HEK293 (cell line): ENCODE measurements around the gene TMEM151B.

ENCODE experiments used
- EGR2 ChIP-seq: fragments of 450-650 bp; formaldehyde crosslinking; IDR thresholded peaks from 2 replicates; pipeline ENCODE4 v1.5.1; 2016; ENCODE audit warnings: low read depth, missing biosample characterization, missing genetic modification characterization
- GLIS1 ChIP-seq: fragments of 450-650 bp; formaldehyde crosslinking; IDR thresholded peaks from 2 replicates; pipeline ENCODE4 v1.5.1; 2016; ENCODE audit warnings: missing biosample characterization, missing genetic modification characterization
- HOXC10 ChIP-seq: sonication (generic); formaldehyde crosslinking; IDR thresholded peaks from 2 replicates; pipeline ENCODE4 v1.8.1; 2023; ENCODE audit warnings: mild to moderate bottlenecking, missing genetic modification reagents
- HOXD13 ChIP-seq: sonication (generic); formaldehyde crosslinking; IDR thresholded peaks from 2 replicates; pipeline ENCODE4 v1.8.0; 2022; ENCODE audit warnings: missing genetic modification reagents, borderline replicate concordance
- IKZF3 ChIP-seq: fragments of 450-650 bp; IDR thresholded peaks from 2 replicates; pipeline ENCODE4 v1.5.0; 2018; ENCODE audit warnings: missing biosample characterization, mild to moderate bottlenecking, missing genetic modification characterization, moderate library complexity
- KLF16 ChIP-seq: fragments of 450-650 bp; formaldehyde crosslinking; IDR thresholded peaks from 2 replicates; pipeline ENCODE4 v1.5.1; 2017; ENCODE audit warnings: missing biosample characterization, missing genetic modification characterization
- OSR2 ChIP-seq: fragments of 450-650 bp; formaldehyde crosslinking; IDR thresholded peaks from 2 replicates; pipeline ENCODE4 v1.5.1; 2016; ENCODE audit warnings: missing biosample characterization, missing genetic modification characterization
- SCRT2 ChIP-seq: fragments of 450-650 bp; formaldehyde crosslinking; IDR thresholded peaks from 2 replicates; pipeline ENCODE4 v1.5.1; 2016; ENCODE audit warnings: missing biosample characterization, missing genetic modification characterization
- SP3 ChIP-seq: fragments of 450-650 bp; formaldehyde crosslinking; IDR thresholded peaks from 2 replicates; pipeline ENCODE4 v1.5.1; 2016; ENCODE audit warnings: missing biosample characterization, missing genetic modification characterization
- SP7 ChIP-seq: fragments of 450-650 bp; formaldehyde crosslinking; IDR thresholded peaks from 2 replicates; pipeline ENCODE4 v1.5.1; 2016; ENCODE audit warnings: missing biosample characterization, missing genetic modification characterization
- ZBTB1 ChIP-seq: fragments of 450-650 bp; formaldehyde crosslinking; IDR thresholded peaks from 2 replicates; pipeline ENCODE4 v1.5.1; 2016; ENCODE audit warnings: missing biosample characterization, missing genetic modification characterization
- ZBTB7A ChIP-seq: fragments of 450-650 bp; formaldehyde crosslinking; IDR thresholded peaks from 2 replicates; pipeline ENCODE4 v1.5.1; 2016; ENCODE audit warnings: low read depth, missing biosample characterization, missing genetic modification characterization
- ZBTB8A ChIP-seq: fragments of 450-650 bp; formaldehyde crosslinking; IDR thresholded peaks from 2 replicates; pipeline ENCODE4 v1.5.1; 2016; ENCODE audit warnings: missing biosample characterization, missing genetic modification characterization
- ZNF114 ChIP-seq: fragments of 450-650 bp; formaldehyde crosslinking; IDR thresholded peaks from 2 replicates; pipeline ENCODE4 v1.5.0; 2017; ENCODE audit warnings: missing biosample characterization, missing genetic modification characterization
- ZNF121 ChIP-seq: fragments of 450-650 bp; formaldehyde crosslinking; IDR thresholded peaks from 2 replicates; pipeline ENCODE4 v1.5.1; 2016; ENCODE audit warnings: missing biosample characterization, missing genetic modification characterization
- ZNF138 ChIP-seq: fragments of 450-650 bp; formaldehyde crosslinking; IDR thresholded peaks from 2 replicates; pipeline ENCODE4 v1.5.1; 2016; ENCODE audit warnings: missing biosample characterization, missing genetic modification characterization, borderline replicate concordance
- ZNF140 ChIP-seq: fragments of 450-650 bp; formaldehyde crosslinking; IDR thresholded peaks from 2 replicates; pipeline ENCODE4 v1.5.1; 2016; ENCODE audit warnings: missing biosample characterization, missing genetic modification characterization
- ZNF23 ChIP-seq: fragments of 450-650 bp; formaldehyde crosslinking; IDR thresholded peaks from 2 replicates; pipeline ENCODE4 v1.5.1; 2016; ENCODE audit warnings: missing biosample characterization, missing genetic modification characterization, borderline replicate concordance
- ZNF335 ChIP-seq: fragments of 450-650 bp; formaldehyde crosslinking; conservative IDR thresholded peaks from 2 replicates; pipeline ENCODE4 v1.5.1; 2016; ENCODE audit warnings: missing biosample characterization, missing genetic modification characterization
- ZNF37A ChIP-seq: fragments of 450-650 bp; IDR thresholded peaks from 2 replicates; pipeline ENCODE4 v1.5.1; 2018; ENCODE audit warnings: missing biosample characterization, missing genetic modification characterization
- ZNF391 ChIP-seq: fragments of 450-650 bp; formaldehyde crosslinking; IDR thresholded peaks from 2 replicates; pipeline ENCODE4 v1.5.1; 2016; ENCODE audit warnings: low read depth, missing biosample characterization, missing genetic modification characterization, borderline replicate concordance
- ZNF529 ChIP-seq: fragments of 450-650 bp; formaldehyde crosslinking; IDR thresholded peaks from 2 replicates; pipeline ENCODE4 v1.5.1; 2017; ENCODE audit warnings: missing genetic modification characterization, missing biosample characterization; ENCODE audit not compliant: insufficient replicate concordance
- ZNF555 ChIP-seq: fragments of 450-650 bp; formaldehyde crosslinking; conservative IDR thresholded peaks from 2 replicates; pipeline ENCODE4 v1.5.1; 2017; ENCODE audit warnings: missing biosample characterization, mild to moderate bottlenecking, missing genetic modification characterization, inconsistent platforms
- ZNF629 ChIP-seq: fragments of 450-650 bp; formaldehyde crosslinking; IDR thresholded peaks from 2 replicates; pipeline ENCODE4 v1.5.1; 2017; ENCODE audit warnings: missing biosample characterization, missing genetic modification characterization
- ZNF660 ChIP-seq: fragments of 450-650 bp; IDR thresholded peaks from 2 replicates; pipeline ENCODE4 v1.5.1; 2018; ENCODE audit warnings: missing biosample characterization, mild to moderate bottlenecking, missing genetic modification characterization
- ZNF670 ChIP-seq: fragments of 450-650 bp; formaldehyde crosslinking; IDR thresholded peaks from 2 replicates; pipeline ENCODE4 v1.5.1; 2016; ENCODE audit warnings: missing biosample characterization, missing genetic modification characterization, low read depth
- ZSCAN23 ChIP-seq: fragments of 450-650 bp; formaldehyde crosslinking; IDR thresholded peaks from 2 replicates; pipeline ENCODE4 v1.5.1; 2016; ENCODE audit warnings: missing biosample characterization, missing genetic modification characterization
- TF ChIP-seq, protein P1 (sequence below): fragments of 450-650 bp; formaldehyde crosslinking; IDR thresholded peaks from 2 replicates; pipeline ENCODE4 v1.5.1; 2016; ENCODE audit warnings: missing biosample characterization, missing genetic modification characterization
- TF ChIP-seq, protein P2 (sequence below): fragments of 450-650 bp; formaldehyde crosslinking; IDR thresholded peaks from 2 replicates; pipeline ENCODE4 v1.5.1; 2016; ENCODE audit warnings: missing biosample characterization, missing genetic modification characterization
- TF ChIP-seq, protein P3 (sequence below): fragments of 450-650 bp; formaldehyde crosslinking; IDR thresholded peaks from 2 replicates; pipeline ENCODE4 v1.5.1; 2016; ENCODE audit warnings: missing biosample characterization, missing genetic modification characterization
- TF ChIP-seq, protein P4 (sequence below): fragments of 450-650 bp; formaldehyde crosslinking; IDR thresholded peaks from 2 replicates; pipeline ENCODE4 v1.5.1; 2016; ENCODE audit warnings: missing biosample characterization, missing genetic modification characterization
- TF ChIP-seq, protein P5 (sequence below): fragments of 450-650 bp; formaldehyde crosslinking; IDR thresholded peaks from 2 replicates; pipeline ENCODE4 v1.5.1; 2016; ENCODE audit warnings: missing biosample characterization, missing genetic modification characterization

Gene TMEM151B

DNA sequence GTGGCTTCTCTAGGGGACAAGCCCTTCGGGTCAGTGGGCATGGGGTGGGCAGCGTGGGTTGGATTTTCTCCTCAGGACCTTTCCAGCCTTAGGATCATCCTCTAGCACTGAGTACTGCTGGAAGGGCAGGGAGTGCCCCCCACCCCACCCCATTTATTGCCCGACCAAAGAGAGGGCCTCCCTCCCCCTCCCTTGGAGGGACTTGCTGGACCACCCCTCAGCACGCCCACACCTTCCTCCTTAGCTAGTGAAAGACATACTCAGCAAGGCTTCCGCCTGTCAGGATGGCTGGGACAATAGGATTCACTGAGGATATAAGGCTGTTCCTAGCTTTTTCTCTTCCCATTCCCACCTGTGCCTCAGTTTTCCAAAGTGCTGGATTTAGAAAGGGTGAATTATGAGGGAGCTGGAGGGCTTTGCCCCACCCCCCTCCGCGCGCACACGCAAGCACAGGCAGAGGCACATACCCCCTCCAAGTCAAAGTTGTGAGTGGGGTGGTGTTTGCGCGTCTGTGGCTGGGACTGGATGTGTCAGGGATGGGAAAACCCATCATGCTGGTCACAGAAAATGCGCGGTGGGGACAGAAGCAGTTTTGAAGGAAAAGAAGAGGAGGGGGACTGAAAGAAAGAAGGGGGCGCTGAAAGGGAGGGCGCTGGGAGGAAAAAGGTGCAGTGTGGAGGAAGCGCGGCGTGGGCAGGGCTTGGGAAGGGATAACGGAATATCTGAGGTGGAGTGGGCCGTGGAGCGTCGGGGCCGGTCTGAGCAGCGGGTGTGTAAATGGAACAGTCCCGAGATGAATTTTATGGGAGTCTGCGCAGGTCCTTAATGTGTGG is 47.5 kb upstream of the TMEM151B start (continued):
- TF ChIP-seq EGR2 (tag by site-specific recombination): peak; percentile 84
- TF ChIP-seq, protein P1, sequence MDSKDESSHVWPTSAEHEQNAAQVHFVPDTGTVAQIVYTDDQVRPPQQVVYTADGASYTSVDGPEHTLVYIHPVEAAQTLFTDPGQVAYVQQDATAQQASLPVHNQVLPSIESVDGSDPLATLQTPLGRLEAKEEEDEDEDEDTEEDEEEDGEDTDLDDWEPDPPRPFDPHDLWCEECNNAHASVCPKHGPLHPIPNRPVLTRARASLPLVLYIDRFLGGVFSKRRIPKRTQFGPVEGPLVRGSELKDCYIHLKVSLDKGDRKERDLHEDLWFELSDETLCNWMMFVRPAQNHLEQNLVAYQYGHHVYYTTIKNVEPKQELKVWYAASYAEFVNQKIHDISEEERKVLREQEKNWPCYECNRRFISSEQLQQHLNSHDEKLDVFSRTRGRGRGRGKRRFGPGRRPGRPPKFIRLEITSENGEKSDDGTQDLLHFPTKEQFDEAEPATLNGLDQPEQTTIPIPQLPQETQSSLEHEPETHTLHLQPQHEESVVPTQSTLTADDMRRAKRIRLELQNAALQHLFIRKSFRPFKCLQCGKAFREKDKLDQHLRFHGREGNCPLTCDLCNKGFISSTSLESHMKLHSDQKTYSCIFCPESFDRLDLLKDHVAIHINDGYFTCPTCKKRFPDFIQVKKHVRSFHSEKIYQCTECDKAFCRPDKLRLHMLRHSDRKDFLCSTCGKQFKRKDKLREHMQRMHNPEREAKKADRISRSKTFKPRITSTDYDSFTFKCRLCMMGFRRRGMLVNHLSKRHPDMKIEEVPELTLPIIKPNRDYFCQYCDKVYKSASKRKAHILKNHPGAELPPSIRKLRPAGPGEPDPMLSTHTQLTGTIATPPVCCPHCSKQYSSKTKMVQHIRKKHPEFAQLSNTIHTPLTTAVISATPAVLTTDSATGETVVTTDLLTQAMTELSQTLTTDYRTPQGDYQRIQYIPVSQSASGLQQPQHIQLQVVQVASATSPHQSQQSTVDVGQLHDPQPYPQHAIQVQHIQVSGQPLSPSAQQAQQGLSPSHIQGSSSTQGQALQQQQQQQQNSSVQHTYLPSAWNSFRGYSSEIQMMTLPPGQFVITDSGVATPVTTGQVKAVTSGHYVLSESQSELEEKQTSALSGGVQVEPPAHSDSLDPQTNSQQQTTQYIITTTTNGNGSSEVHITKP (tag by site-specific recombination): peak; percentile 98
- no peak for TF ChIP-seq ZNF391
- no peak for TF ChIP-seq ZNF23 (tag by site-specific recombination)
- TF ChIP-seq ZNF335 (tag by site-specific recombination): peak; percentile 68
- TF ChIP-seq ZSCAN23: no peak
- TF ChIP-seq ZNF660: no peak
- no peak for TF ChIP-seq ZNF670 (tag by site-specific recombination)
- peak; percentile 31; the same call in 1 of the 2 replicates for TF ChIP-seq SP7 (tag by site-specific recombination)
- no peak for TF ChIP-seq ZNF121 (tag by site-specific recombination)
- TF ChIP-seq SP3: 0 out of 2 replicates have a peak, but pooled peaks have one; percentile 32
- peak; percentile 67; the same call in 1 of the 2 replicates for TF ChIP-seq ZBTB7A
- TF ChIP-seq, protein P2, sequence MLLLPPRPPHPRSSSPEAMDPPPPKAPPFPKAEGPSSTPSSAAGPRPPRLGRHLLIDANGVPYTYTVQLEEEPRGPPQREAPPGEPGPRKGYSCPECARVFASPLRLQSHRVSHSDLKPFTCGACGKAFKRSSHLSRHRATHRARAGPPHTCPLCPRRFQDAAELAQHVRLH (tag by site-specific recombination): no peak
- TF ChIP-seq, protein P3, sequence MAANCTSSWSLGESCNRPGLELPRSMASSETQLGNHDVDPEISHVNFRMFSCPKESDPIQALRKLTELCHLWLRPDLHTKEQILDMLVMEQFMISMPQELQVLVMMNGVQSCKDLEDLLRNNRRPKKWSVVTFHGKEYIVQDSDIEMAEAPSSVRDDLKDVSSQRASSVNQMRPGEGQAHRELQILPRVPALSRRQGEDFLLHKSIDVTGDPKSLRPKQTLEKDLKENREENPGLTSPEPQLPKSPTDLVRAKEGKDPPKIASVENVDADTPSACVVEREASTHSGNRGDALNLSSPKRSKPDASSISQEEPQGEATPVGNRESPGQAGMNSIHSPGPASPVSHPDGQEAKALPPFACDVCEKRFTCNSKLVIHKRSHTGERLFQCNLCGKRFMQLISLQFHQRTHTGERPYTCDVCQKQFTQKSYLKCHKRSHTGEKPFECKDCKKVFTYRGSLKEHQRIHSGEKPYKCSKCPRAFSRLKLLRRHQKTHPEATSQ (tag by site-specific recombination): no peak
- TF ChIP-seq SCRT2 (tag by site-specific recombination): no peak
- TF ChIP-seq, protein P4, sequence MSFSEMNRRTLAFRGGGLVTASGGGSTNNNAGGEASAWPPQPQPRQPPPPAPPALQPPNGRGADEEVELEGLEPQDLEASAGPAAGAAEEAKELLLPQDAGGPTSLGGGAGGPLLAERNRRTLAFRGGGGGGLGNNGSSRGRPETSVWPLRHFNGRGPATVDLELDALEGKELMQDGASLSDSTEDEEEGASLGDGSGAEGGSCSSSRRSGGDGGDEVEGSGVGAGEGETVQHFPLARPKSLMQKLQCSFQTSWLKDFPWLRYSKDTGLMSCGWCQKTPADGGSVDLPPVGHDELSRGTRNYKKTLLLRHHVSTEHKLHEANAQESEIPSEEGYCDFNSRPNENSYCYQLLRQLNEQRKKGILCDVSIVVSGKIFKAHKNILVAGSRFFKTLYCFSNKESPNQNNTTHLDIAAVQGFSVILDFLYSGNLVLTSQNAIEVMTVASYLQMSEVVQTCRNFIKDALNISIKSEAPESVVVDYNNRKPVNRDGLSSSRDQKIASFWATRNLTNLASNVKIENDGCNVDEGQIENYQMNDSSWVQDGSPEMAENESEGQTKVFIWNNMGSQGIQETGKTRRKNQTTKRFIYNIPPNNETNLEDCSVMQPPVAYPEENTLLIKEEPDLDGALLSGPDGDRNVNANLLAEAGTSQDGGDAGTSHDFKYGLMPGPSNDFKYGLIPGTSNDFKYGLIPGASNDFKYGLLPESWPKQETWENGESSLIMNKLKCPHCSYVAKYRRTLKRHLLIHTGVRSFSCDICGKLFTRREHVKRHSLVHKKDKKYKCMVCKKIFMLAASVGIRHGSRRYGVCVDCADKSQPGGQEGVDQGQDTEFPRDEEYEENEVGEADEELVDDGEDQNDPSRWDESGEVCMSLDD (tag by site-specific recombination): peak; percentile 69; the same call in 1 of the 2 replicates
- TF ChIP-seq KLF16 (tag by site-specific recombination): no peak
- TF ChIP-seq ZNF629 (tag by site-specific recombination): peak; percentile 36; the same call in 1 of the 2 replicates
- TF ChIP-seq, protein P5, sequence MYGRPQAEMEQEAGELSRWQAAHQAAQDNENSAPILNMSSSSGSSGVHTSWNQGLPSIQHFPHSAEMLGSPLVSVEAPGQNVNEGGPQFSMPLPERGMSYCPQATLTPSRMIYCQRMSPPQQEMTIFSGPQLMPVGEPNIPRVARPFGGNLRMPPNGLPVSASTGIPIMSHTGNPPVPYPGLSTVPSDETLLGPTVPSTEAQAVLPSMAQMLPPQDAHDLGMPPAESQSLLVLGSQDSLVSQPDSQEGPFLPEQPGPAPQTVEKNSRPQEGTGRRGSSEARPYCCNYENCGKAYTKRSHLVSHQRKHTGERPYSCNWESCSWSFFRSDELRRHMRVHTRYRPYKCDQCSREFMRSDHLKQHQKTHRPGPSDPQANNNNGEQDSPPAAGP (tag by site-specific recombination): 0 out of 2 replicates have a peak, but pooled peaks have one; percentile 13
- TF ChIP-seq ZNF529 (tag by site-specific recombination): no peak
- no peak for TF ChIP-seq OSR2 (tag by site-specific recombination)
- TF ChIP-seq ZNF138 (tag by site-specific recombination): no peak
- TF ChIP-seq HOXD13 (CRISPR knock-in tag): no peak
- no peak for TF ChIP-seq ZBTB1 (tag by site-specific recombination)
- TF ChIP-seq ZNF555 (tag by site-specific recombination): no peak
- no peak for TF ChIP-seq GLIS1 (tag by site-specific recombination)
- TF ChIP-seq ZBTB8A (tag by site-specific recombination): peak; percentile 29
- 0 out of 2 replicates have a peak, but pooled peaks have one; percentile 85 for TF ChIP-seq HOXC10
- TF ChIP-seq IKZF3 (tag by site-specific recombination): peak; percentile 52
- TF ChIP-seq ZNF140: no peak
- TF ChIP-seq ZNF37A (tag by site-specific recombination): no peak
- no peak for TF ChIP-seq ZNF114
